Hypothalamus (tissue), 51 donors: ENCODE measurements around the gene ARID1B.

Experiments
- DNase-seq, 51 donors: peaks; one replicate each; lab custom pipeline; 2025; lab: John Stamatoyannopoulos, UW

ARID1B gene

GRCh38 chr6:157244175-157244574 is 467.0 kb downstream of the ARID1B start:
- no peak for DNase-seq

- no peak for DNase-seq
Measured at GRCh38 chr6:157244780-157245179, 467.6 kb downstream of the ARID1B start.

DNA sequence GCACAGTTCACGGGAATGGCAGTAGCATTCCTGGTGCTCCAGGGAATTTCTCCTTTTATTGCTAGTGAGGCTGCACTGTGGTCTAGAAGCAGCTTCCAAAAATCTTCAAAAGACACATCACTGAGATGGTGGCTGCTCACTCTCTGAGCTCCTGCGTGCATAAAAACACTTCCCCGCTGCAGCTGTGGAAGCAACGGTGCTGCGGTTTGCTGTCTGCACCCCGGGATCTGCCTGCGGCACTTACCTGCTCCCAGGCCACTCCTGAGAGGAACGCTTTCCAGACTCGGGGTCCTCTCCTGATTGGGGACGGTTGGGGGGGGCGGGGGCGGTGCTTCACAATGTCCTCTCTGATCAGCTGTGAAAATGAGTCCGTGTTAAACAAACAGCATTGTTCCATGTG is 468.3 kb downstream of the ARID1B start:
- no peak for DNase-seq

- no peak for DNase-seq
Measured at GRCh38 chr6:157246048-157246630, 469.0 kb downstream of the ARID1B start.

DNA sequence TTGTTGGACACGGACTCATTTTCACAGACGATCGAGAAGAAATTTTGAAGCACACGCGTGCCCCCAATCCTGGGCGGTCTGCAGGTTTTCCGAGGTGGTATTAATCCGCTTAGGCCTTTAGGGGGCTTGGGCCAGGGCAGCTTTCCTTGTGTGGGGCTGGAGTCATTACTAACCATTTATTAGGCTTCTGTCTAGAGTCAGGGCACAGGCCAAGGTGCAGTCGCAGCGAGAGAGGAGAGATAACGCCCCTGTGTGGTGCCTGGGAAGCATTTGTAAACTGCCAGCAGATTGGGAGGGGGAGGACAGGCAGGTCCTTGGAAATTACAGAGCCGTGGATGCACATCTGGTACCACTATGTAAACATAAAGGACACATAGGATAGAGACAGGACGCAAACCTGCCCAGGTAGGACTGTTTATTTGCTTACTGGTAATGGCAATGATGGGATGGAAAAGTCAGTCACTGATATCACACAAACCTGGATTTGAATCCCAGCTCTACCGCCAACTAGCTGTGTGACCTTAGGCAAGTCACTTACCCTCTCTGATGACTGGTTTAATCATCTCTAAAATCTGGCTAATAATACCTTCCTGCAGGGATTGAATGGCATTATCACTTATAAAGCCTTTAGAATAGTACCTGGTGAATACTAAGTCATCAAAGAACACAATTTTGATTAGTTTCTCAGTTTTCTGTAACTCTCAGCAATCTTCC is 469.8 kb downstream of the ARID1B start:
- no peak for DNase-seq

DNA sequence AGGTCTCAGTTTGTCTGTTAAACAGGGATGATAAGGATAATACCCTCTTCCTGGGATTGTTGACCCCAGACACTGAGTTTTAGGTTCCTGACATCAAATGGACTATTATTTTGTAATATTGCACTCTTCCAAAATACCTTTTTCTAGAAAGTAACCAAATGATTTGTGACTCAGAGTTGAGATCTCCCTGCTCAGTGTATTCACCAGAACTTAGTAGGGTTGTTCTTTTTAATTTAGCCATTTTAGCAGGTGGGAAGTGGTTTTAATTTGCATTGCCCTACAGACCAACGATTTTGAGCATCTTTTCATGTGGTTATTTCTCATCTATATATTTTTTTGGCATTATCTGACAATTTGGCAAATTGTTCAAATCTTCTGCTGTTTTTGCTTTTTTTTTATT is 471.1 kb downstream of the ARID1B start:
- DNase-seq: no peak

- DNase-seq: no peak
Measured at GRCh38 chr6:157249826-157250225, 472.6 kb downstream of the ARID1B start.

GRCh38 chr6:157251586-157252247 is 474.5 kb downstream of the ARID1B start:
- no peak for DNase-seq

DNA sequence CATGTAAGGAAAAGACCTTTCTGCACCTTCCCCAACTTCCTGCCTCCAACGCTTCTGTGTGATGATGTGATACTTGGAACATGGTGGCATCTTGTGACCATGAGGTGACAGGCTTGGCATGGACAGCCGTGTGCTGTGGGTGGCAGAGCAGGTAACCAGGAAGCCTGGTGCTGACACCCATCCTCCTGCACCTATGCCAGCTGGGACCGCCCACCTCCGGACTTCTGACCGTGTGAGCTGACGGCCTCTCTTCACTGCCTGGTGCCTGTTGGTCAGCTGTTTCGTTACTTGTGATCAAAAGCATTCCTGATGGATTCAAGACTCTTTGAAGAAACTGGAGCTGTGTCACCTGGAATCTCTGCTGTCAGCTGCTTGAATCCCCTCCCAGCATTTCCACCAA is 475.8 kb downstream of the ARID1B start:
- no peak for DNase-seq

GRCh38 chr6:157253699-157254098 is 476.5 kb downstream of the ARID1B start:
- no peak for DNase-seq

GRCh38 chr6:157254538-157254937 is 477.4 kb downstream of the ARID1B start:
- no peak for DNase-seq

GRCh38 chr6:157255079-157255478 is 477.9 kb downstream of the ARID1B start:
- DNase-seq: no peak

DNA sequence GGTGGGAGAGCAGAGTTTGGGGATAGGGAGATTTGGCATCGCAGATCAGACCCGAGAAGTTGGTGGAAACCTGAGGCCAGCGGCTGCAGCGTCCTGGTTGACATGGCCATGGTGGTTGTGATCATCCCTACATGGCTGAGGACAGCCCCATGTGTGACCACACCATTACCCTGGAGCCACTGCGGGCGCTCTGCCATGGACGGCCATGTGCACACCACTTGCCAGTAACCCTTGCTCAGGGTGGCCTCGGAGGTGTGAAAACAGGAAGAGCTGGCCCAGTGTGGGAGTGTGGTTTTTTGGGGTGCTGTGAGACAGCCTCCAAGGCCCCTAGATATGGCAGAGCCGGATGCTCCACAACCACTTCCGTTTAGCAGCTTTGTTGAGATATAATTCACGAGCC is 481.7 kb downstream of the ARID1B start:
- no peak for DNase-seq

DNA sequence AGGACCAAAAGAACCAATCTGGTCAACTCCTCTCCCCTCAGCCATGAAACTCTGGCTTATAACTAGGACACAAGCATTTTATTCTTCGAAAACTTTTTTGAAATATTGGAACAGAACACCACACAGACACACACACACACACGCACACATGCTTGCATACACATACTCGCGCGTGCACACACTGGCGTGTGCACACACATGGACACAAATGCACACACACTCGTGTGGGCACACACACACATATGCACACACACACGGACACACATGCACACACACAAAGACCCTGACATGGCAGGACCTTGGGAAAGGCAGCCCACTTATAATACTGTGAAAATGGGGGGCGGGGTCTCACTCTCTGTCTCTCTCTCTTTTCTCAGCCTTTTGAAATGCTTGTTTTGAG is 482.3 kb downstream of the ARID1B start:
- no peak for DNase-seq
